IMR-90 (cell line): ENCODE data around the gene MRPL20. TPM values are rescaled to one million over a fixed set of nuclear protein-coding genes. Genes with fewer than 3 reads are reported as not detected.

Source experiments
- ATAC-seq: fragments of 200-7000 bp; cut with Tn5 transposase; 2 replicates; pipeline ENCODE4 v1.9.1; 2020; ENCODE audit warnings: low read depth, mild to moderate bottlenecking, moderate library complexity
- BruUV-seq: library from RNA; stranded (reverse); fragments of 400-500 nt; replicated peaks from 2 replicates; lab custom pipeline; 2021; lab: Mats Ljungman, UMichigan
- CTCF ChIA-PET: fragments of 300-600 bp; formaldehyde crosslinking; extraction: SDS; loops from one replicate; lab custom pipeline; 2021; ENCODE audit warnings: antibody characterized with exemption; lab: Yijun Ruan, JAX
- POLR2A ChIA-PET: fragments of 300-600 bp; sonication (Branson Sonifier 250); formaldehyde crosslinking; loops from one replicate; lab custom pipeline; 2022; ENCODE audit warnings: antibody characterized with exemption; ENCODE audit not compliant: unreplicated experiment; lab: Charles Lee
- DNase-seq: peaks from one replicate; pipeline ENCODE4 v3.0.0; 2013
- H2AFZ ChIP-seq: replicated peaks from 2 replicates; pipeline ENCODE3; 2013; ENCODE audit warnings: low read length, mild to moderate bottlenecking; ENCODE audit not compliant: poor library complexity
- H2AK5ac ChIP-seq: 2 replicates; pipeline ENCODE4 v1.6.1; 2013; ENCODE audit warnings: low read depth, low read length, inconsistent platforms
- H2AK9ac ChIP-seq: replicated peaks from 2 replicates; pipeline ENCODE3; 2013; ENCODE audit warnings: mild to moderate bottlenecking, low read depth, low read length, moderate library complexity; ENCODE audit not compliant: poor library complexity
- H2BK120ac ChIP-seq: 2 replicates; pipeline ENCODE4 v1.6.1; 2013; ENCODE audit warnings: low read depth, low read length, inconsistent platforms
- H2BK15ac ChIP-seq: 3 replicates; pipeline ENCODE4 v1.6.1; 2013; ENCODE audit warnings: low read depth, low read length, inconsistent platforms
- H2BK20ac ChIP-seq: 2 replicates; pipeline ENCODE4 v1.6.1; 2013; ENCODE audit warnings: low read depth, mild to moderate bottlenecking, inconsistent platforms, low read length, moderate library complexity
- H2BK5ac ChIP-seq: 2 replicates; pipeline ENCODE4 v1.6.1; 2013; ENCODE audit warnings: mild to moderate bottlenecking, low read depth, low read length, inconsistent platforms; ENCODE audit not compliant: poor library complexity, severe bottlenecking
- H3K14ac ChIP-seq: replicated peaks from 2 replicates; pipeline ENCODE4 v1.6.1; 2013; ENCODE audit warnings: low read depth, low read length, inconsistent platforms
- H3K18ac ChIP-seq: 2 replicates; pipeline ENCODE4 v1.6.1; 2013; ENCODE audit warnings: low read depth, low read length, control low read depth
- H3K23ac ChIP-seq: 2 replicates; pipeline ENCODE4 v1.6.1; 2013; ENCODE audit warnings: low read depth, low read length, inconsistent platforms
- H3K27ac ChIP-seq: 2 replicates; pipeline ENCODE4 v1.5.1; 2013; ENCODE audit warnings: mild to moderate bottlenecking, control low read depth, low read length; ENCODE audit not compliant: insufficient read depth
- H3K27me3 ChIP-seq: 2 replicates; pipeline ENCODE4 v1.6.1; 2013; ENCODE audit warnings: low read length; ENCODE audit not compliant: control insufficient read depth, insufficient read depth
- H3K36me3 ChIP-seq: 2 replicates; pipeline ENCODE4 v1.6.1; 2013; ENCODE audit warnings: low read length, mixed read lengths; ENCODE audit not compliant: control insufficient read depth, insufficient read depth
- H3K4ac ChIP-seq: 2 replicates; pipeline ENCODE4 v1.6.1; 2013; ENCODE audit warnings: low read depth, low read length, inconsistent platforms
- H3K4me1 ChIP-seq: 2 replicates; pipeline ENCODE4 v1.6.1; 2013; ENCODE audit warnings: low read length, mixed read lengths; ENCODE audit not compliant: control insufficient read depth, insufficient read depth
- H3K4me2 ChIP-seq: 2 replicates; pipeline ENCODE4 v1.6.1; 2013; ENCODE audit warnings: low read depth, mild to moderate bottlenecking, control low read depth, low read length, moderate library complexity
- H3K4me3 ChIP-seq: 2 replicates; pipeline ENCODE4 v1.5.1; 2013; ENCODE audit warnings: low read depth, mild to moderate bottlenecking, control low read depth, low read length, moderate library complexity; ENCODE audit not compliant: insufficient read depth
- H3K56ac ChIP-seq: 2 replicates; pipeline ENCODE4 v1.6.1; 2013; ENCODE audit warnings: low read length, inconsistent platforms; ENCODE audit not compliant: insufficient read depth; ENCODE audit errors: extremely low read depth
- H3K79me1 ChIP-seq, 2 experiments: 2 replicates each; pipeline ENCODE4 v1.6.1; 2013; ENCODE audit warnings: low read length in 2 of 2, inconsistent platforms in 1 of 2, low read depth in 1 of 2
- H3K9ac ChIP-seq: 2 replicates; pipeline ENCODE4 v1.6.1; 2013; ENCODE audit warnings: low read depth, low read length, control low read depth
- H3K9me1 ChIP-seq: 2 replicates; pipeline ENCODE4 v1.6.1; 2013; ENCODE audit warnings: low read length, inconsistent platforms; ENCODE audit not compliant: insufficient read depth
- H3K9me3 ChIP-seq: 2 replicates; pipeline ENCODE4 v1.6.1; 2013; ENCODE audit warnings: low read length; ENCODE audit not compliant: control insufficient read depth, insufficient read depth
- H4K20me1 ChIP-seq: 2 replicates; pipeline ENCODE4 v1.6.1; 2013; ENCODE audit warnings: low read length, inconsistent platforms; ENCODE audit not compliant: insufficient read depth
- H4K5ac ChIP-seq: 2 replicates; pipeline ENCODE4 v1.6.1; 2013; ENCODE audit warnings: mild to moderate bottlenecking, low read depth, low read length, control low read depth
- H4K8ac ChIP-seq, 2 experiments: 2 replicates each; pipeline ENCODE4 v1.6.1; 2013; ENCODE audit warnings: low read depth in 2 of 2, low read length in 2 of 2, control low read depth in 1 of 2, inconsistent platforms in 1 of 2
- H4K91ac ChIP-seq: 2 replicates; pipeline ENCODE4 v1.6.1; 2013; ENCODE audit warnings: low read depth, low read length, inconsistent platforms; ENCODE audit not compliant: insufficient read depth
- MAZ ChIP-seq: IDR thresholded peaks from 2 replicates; pipeline ENCODE4 v1.6.1; 2012; ENCODE audit warnings: low read depth, mild to moderate bottlenecking, low read length, improper control_type of control experiment, moderate library complexity, borderline replicate concordance
- MXI1 ChIP-seq: IDR thresholded peaks from 2 replicates; pipeline ENCODE4 v1.6.1; 2012; ENCODE audit warnings: low read depth, mild to moderate bottlenecking, low read length, moderate library complexity, borderline replicate concordance
- NFE2L2 ChIP-seq: fragments of 150-350 bp; IDR thresholded peaks from 2 replicates; pipeline ENCODE4 v1.6.1; 2016; ENCODE audit warnings: low read depth, mild to moderate bottlenecking, low read length
- RFX5 ChIP-seq: IDR thresholded peaks from 2 replicates; pipeline ENCODE4 v1.8.0; 2012; ENCODE audit warnings: low read depth, mild to moderate bottlenecking, low read length, moderate library complexity
- whole genome bisulfite sequencing, 2 experiments: methylation state at CpG; one replicate each; pipeline versions ENCODE4 v1.1.5 to v1.1.7; 2013; ENCODE audit warnings: missing lambda C conversion rate in 2 of 2; ENCODE audit not compliant: insufficient read length in 1 of 2; ENCODE audit errors: extremely low coverage in 2 of 2; 5-methylcytosine and 5-hydroxymethylcytosine counted together
- dilution Hi-C: fragments of 300-500 bp; cut with HindIII; formaldehyde crosslinking; loops from one replicate; pipeline ENCODE4 v1.14.3; 2018; ENCODE audit warnings: low sequenced_read_pairs; ENCODE audit not compliant: unreplicated experiment
- in situ Hi-C: fragments of 300-500 bp; cut with MboI; formaldehyde crosslinking; loops from 3 replicates; pipeline ENCODE4 v1.14.3; 2019; ENCODE audit warnings: low sequenced_read_pairs, inconsistent platforms, mixed read lengths
- intact Hi-C: fragments of 100-400 bp; cut with micrococcal nuclease; formaldehyde crosslinking; loops from 2 replicates; pipeline ENCODE4 v1.10.0; 2022
- polyA plus RNA-seq, 3 experiments: library from polyadenylated mRNA; depleted of rRNA; stranded (reverse); fragments of >200 nt; gene quantifications; 2 replicates each; pipeline ENCODE4 v1.2.3, GENCODE V29; 2012; ENCODE audit warnings: low replicate concordance in 1 of 3
- total RNA-seq: library from RNA; depleted of rRNA; stranded (reverse); fragments of >200 nt; gene quantifications from 2 replicates; pipeline ENCODE4 v1.2.3, GENCODE V29; 2012

Gene MRPL20
- total and polyA plus RNA-seq, 2 of the 4 experiments (the other 2 are of a cell fraction), result 141 to 157 TPM

- intact Hi-C loops, result loop anchor here (5.0 kb wide), 1 partner anchor 48 kb away; the partner anchor contains the start of genes ACAP3 and PUSL1
- Histone ChIP-seq H3K23ac (no peak overlapping the region), H3K9me1 (no peaks in the 10 kb centered on the region), H2BK20ac (no peak overlapping the region), H2AFZ (peak overlapping the region; percentile 58), H3K9ac (no peak overlapping the region), H3K36me3 (peaks cover 39% of the 10 kb centered on the region), H2BK120ac (no peak overlapping the region), H4K5ac (no peak overlapping the region), H3K14ac (no peak overlapping the region), H2AK9ac (peak overlapping the region; percentile 55), H4K8ac (no peak overlapping the region), H4K91ac (no peak overlapping the region), H3K79me1 (peaks cover 8 to 24% of the 10 kb centered on the region in 2 experiments; a peak in 3 of 4 replicates), H3K27me3 (no peaks in the 10 kb centered on the region), H3K4me2 (no peak overlapping the region), H2BK15ac (no peak overlapping the region), H3K27ac (peak overlapping the region; percentile 22; the same call in 1 of the 2 replicates), H3K9me3 (no peaks in the 10 kb centered on the region), H3K4me3 (peak overlapping the region; percentile 35), H3K4ac (no peak overlapping the region), H2BK5ac (peak overlapping the region; percentile 18), H3K56ac (no peak overlapping the region), H3K4me1 (peaks cover 38% of the 10 kb centered on the region), H4K20me1 (peaks cover 55% of the 10 kb centered on the region), H3K18ac (no peak overlapping the region), H2AK5ac (no peak overlapping the region)
- 1% methylated on average over 18 of the region's 52 CpGs; no CpG with 5 or more reads in 1 of the 2 experiments for WGBS, 2 experiments
- dilution Hi-C loops, result no loop called here
- POLR2A ChIA-PET, result no interaction called here
- ATAC-seq (no peak), DNase-seq (peak; percentile 35)
- TF ChIP-seq NFE2L2 (no peak), RFX5 (no peak), MAZ (peak; percentile 30; the same call in 1 of the 2 replicates), MXI1 (peak; percentile 51; the same call in 1 of the 2 replicates)
- CTCF ChIA-PET, result no interaction called here
- BruUV-seq, result no TSS peak
- in situ Hi-C loops, result no loop called here
Measured at GRCh38 chr1:1355416-1355815, 51.7 kb downstream of the MRPL20 start.
